RWPE2 (cell line): Measurements from ENCODE around the gene P2RX4.
"Not testable (repeated sequence)": the region's sequence is repeated elsewhere in the genome, so short reads cannot be mapped to it uniquely, and the experiment has no call there.

Experiments
- ATAC-seq: fragments of 200-7000 bp; cut with Tn5 transposase; 3 replicates; pipeline ENCODE4 v1.9.1; 2021; ENCODE audit warnings: low read depth
- DNase-seq: peaks from one replicate; pipeline ENCODE4 v3.0.0-alpha.2; 2020; ENCODE audit warnings: low spot score
- H3K27ac ChIP-seq: fragments of 450-650 bp; 2 replicates; pipeline ENCODE4 v1.5.1; 2017; ENCODE audit warnings: mild to moderate bottlenecking; ENCODE audit not compliant: poor library complexity, severe bottlenecking
- H3K27me3 ChIP-seq: fragments of 250-450 bp; sonication (Bioruptor Pico); 2 replicates; pipeline ENCODE4 v1.5.1; 2021; ENCODE audit warnings: mild to moderate bottlenecking, moderate library complexity; ENCODE audit not compliant: insufficient read depth, poor library complexity, severe bottlenecking
- H3K36me3 ChIP-seq: fragments of 250-450 bp; sonication (Bioruptor Pico); 2 replicates; pipeline ENCODE4 v1.5.1; 2020; ENCODE audit warnings: low read depth, mild to moderate bottlenecking, moderate library complexity
- H3K4me1 ChIP-seq: fragments of 250-450 bp; sonication (Bioruptor Pico); 2 replicates; pipeline ENCODE4 v1.5.1; 2021; ENCODE audit warnings: mild to moderate bottlenecking, moderate library complexity; ENCODE audit not compliant: insufficient read depth, poor library complexity, severe bottlenecking
- H3K4me3 ChIP-seq: fragments of 250-450 bp; sonication (Bioruptor Pico); 2 replicates; pipeline ENCODE4 v1.5.1; 2021; ENCODE audit warnings: mild to moderate bottlenecking, moderate library complexity; ENCODE audit not compliant: severe bottlenecking
- H3K9me3 ChIP-seq: fragments of 250-450 bp; sonication (Bioruptor Pico); 2 replicates; pipeline ENCODE4 v1.5.1; 2021; ENCODE audit warnings: mild to moderate bottlenecking, moderate library complexity; ENCODE audit not compliant: severe bottlenecking
- TF ChIP-seq, protein P1 (sequence below): fragments of 450-650 bp; IDR thresholded peaks from one replicate; pipeline ENCODE4 v1.5.1; 2017; ENCODE audit warnings: mild to moderate bottlenecking, moderate library complexity; ENCODE audit not compliant: poor library complexity, severe bottlenecking

P2RX4 gene

DNA sequence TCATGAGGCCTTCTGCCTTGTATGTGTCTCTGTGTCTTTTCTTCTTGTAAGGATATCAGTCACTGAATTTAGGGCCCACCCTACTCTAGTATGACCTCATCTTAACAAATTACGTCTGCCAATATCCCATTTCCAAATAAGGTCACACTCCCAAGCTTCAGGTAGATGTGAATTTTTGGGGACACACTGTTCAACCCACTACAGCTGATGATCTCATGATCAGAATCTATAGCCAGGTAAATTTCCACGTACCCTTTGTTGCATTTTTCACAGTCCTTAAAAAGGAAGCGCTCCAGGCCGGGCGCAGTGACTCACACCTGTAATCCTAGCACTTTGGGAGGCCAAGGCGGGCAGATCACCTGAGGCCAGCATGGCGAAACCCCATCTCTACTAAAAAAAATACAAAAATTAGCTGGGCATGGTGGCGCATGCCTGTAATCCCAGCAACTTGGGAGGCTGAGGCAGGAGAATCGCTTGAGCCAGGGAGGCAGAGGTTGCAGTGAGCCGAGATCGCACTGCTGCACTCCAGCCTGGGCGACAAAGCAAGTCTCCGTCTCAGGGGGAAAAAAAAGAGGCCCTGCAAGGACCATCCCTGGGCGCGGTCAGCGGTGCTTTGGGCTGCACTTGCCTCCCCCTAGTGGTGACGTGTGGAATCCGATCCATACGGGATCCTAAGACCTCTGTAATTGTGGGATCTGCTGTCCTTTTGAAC, 20.1 kb downstream of the P2RX4 start:
- Histone ChIP-seq H3K27ac (peak overlapping the region; percentile 63), H3K4me1 (peaks cover 17% of the 10 kb centered on the region)
- peak; percentile 70 for ATAC-seq
- H3K27me3 ChIP-seq, H3K36me3 ChIP-seq, H3K9me3 ChIP-seq, DNase-seq, H3K4me3 ChIP-seq: not testable (repeated sequence)
- TF ChIP-seq, protein P1, sequence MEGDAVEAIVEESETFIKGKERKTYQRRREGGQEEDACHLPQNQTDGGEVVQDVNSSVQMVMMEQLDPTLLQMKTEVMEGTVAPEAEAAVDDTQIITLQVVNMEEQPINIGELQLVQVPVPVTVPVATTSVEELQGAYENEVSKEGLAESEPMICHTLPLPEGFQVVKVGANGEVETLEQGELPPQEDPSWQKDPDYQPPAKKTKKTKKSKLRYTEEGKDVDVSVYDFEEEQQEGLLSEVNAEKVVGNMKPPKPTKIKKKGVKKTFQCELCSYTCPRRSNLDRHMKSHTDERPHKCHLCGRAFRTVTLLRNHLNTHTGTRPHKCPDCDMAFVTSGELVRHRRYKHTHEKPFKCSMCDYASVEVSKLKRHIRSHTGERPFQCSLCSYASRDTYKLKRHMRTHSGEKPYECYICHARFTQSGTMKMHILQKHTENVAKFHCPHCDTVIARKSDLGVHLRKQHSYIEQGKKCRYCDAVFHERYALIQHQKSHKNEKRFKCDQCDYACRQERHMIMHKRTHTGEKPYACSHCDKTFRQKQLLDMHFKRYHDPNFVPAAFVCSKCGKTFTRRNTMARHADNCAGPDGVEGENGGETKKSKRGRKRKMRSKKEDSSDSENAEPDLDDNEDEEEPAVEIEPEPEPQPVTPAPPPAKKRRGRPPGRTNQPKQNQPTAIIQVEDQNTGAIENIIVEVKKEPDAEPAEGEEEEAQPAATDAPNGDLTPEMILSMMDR = peak; percentile 89

DNA sequence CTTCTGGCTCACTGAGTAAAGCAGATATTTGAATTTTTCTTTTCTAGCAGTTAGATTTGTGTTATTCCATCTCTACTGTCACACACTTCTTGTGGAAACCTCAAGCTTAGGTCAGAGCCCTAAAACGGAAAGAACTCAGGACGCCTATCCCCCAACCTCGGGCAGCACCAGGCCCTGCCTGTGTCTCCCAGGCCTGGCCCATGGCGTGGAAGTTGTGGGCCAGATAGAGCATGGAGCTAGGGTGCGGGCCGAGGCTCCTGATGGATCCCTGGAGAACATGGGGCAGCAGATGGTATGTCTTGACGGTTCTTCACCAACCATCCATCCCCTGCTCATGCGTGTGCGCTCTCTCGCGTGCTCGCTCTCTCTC, 20.6 kb downstream of the P2RX4 start:
- Histone ChIP-seq H3K4me3 (no peak overlapping the region), H3K36me3 (no peaks in the 10 kb centered on the region)

DNA sequence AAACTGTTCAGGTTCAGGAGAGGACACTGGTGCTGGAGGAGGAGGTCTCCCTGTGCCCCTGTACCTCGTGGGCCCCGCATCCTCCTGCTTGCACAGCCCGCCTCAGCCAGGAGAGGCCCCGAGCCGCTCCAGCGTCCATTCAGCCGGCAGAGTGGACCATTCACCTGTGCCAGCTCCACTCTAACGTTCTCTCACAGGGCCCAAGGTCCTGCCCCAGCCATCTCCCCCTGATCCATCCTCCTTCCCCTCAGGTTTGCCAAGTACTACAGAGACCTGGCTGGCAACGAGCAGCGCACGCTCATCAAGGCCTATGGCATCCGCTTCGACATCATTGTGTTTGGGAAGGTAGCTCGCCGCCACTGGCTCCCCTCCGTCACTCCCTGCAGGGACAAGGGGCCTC, 22.2 kb downstream of the P2RX4 start:
- TF ChIP-seq, protein P1 = no peak
- DNase-seq = no peak
- H3K4me3 ChIP-seq = no peak overlapping the region
- no peaks in the 10 kb centered on the region for H3K27me3 ChIP-seq
- no peaks in the 10 kb centered on the region for H3K9me3 ChIP-seq
- peaks cover 17% of the 10 kb centered on the region for H3K4me1 ChIP-seq
- H3K36me3 ChIP-seq = no peaks in the 10 kb centered on the region
- ATAC-seq = no peak
- H3K27ac ChIP-seq = no peak overlapping the region

More for the DNA sequence above, 20.6 kb downstream of the P2RX4 start:
- Histone ChIP-seq H3K27me3 (no peaks in the 10 kb centered on the region), H3K9me3 (no peaks in the 10 kb centered on the region), H3K27ac (peak overlapping the region; percentile 63), H3K4me1 (peaks cover 17% of the 10 kb centered on the region)
- TF ChIP-seq, protein P1 = peak; percentile 59
- no peak for DNase-seq
- ATAC-seq = no peak

DNA sequence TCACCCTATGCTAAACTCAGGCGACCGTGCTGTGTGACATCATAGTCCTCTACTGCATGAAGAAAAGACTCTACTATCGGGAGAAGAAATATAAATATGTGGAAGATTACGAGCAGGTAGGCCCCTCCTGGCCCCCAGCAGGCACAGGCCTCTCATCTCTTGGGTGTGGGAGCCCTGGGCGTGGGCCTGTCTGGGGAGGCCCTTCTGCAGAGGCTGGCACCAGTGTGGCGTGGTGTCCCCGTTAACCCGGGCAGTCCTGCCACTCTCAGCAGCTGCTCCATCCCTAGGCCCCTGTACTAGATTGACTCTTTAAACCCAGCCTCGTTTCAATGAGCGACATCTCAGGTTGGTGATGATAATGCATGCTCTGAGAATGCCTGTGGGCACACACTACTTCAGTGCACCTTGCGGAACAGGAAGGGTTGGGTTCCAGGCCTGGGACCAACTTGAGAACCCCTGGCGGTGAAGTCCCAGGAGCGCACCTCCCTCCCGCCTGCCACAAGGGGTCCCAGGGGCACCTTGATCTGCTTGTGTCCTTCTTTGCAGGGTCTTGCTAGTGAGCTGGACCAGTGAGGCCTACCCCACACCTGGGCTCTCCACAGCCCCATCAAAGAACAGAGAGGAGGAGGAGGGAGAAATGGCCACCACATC, 23.2 kb downstream of the P2RX4 start:
- no peaks in the 10 kb centered on the region for H3K9me3 ChIP-seq
- ATAC-seq (no peak), DNase-seq (no peak)
- H3K27me3 ChIP-seq = no peaks in the 10 kb centered on the region
- H3K4me1 ChIP-seq = peaks cover 13% of the 10 kb centered on the region
- H3K36me3 ChIP-seq = 0 out of 2 replicates have a peak, but pooled peaks cover 3% of the 10 kb centered on the region
- TF ChIP-seq, protein P1 = no peak
- no peak overlapping the region for H3K27ac ChIP-seq
- no peak overlapping the region for H3K4me3 ChIP-seq

DNA sequence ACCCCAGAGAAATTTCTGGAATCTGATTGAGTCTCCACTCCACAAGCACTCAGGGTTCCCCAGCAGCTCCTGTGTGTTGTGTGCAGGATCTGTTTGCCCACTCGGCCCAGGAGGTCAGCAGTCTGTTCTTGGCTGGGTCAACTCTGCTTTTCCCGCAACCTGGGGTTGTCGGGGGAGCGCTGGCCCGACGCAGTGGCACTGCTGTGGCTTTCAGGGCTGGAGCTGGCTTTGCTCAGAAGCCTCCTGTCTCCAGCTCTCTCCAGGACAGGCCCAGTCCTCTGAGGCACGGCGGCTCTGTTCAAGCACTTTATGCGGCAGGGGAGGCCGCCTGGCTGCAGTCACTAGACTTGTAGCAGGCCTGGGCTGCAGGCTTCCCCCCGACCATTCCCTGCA, 23.7 kb downstream of the P2RX4 start:
- Histone ChIP-seq H3K27ac (no peak overlapping the region), H3K27me3 (no peaks in the 10 kb centered on the region), H3K4me3 (no peak overlapping the region), H3K4me1 (peaks cover 13% of the 10 kb centered on the region), H3K9me3 (no peaks in the 10 kb centered on the region), H3K36me3 (0 out of 2 replicates have a peak, but pooled peaks cover 4% of the 10 kb centered on the region)
- DNase-seq (no peak), ATAC-seq (no peak)
- TF ChIP-seq, protein P1 = no peak
